ENCODE measurements around the gene CDKN1A.

GRCh38 chr6:36670271-36670670 lies 8.2 kb upstream of the CDKN1A start:
- TF ChIP-seq EZH2 (IDR thresholded peaks at IDR 0.05; ENCODE audit: borderline replicate concordance, low read length) (no peak), CTCF (IDR thresholded peaks at IDR 0.05; ENCODE audit: low read length) (no peak)
